GM12865 (cell line): Measurements from ENCODE around the gene ARHGAP12.

Experiments used
- DNase-seq: peaks from one replicate; pipeline ENCODE4 v3.0.0; 2010; ENCODE audit warnings: low read depth
- H3K4me3 ChIP-seq: 2 replicates; pipeline ENCODE4 v1.5.1; 2011; ENCODE audit warnings: mild to moderate bottlenecking, low read depth, low read length, control low read depth
- TF ChIP-seq, protein P1 (sequence below): IDR thresholded peaks from 2 replicates; pipeline ENCODE4 v1.5.1; 2011; ENCODE audit warnings: low read length, control low read depth, low read depth, inconsistent platforms; ENCODE audit not compliant: insufficient read depth; ENCODE audit errors: missing control alignments

Gene ARHGAP12

DNA sequence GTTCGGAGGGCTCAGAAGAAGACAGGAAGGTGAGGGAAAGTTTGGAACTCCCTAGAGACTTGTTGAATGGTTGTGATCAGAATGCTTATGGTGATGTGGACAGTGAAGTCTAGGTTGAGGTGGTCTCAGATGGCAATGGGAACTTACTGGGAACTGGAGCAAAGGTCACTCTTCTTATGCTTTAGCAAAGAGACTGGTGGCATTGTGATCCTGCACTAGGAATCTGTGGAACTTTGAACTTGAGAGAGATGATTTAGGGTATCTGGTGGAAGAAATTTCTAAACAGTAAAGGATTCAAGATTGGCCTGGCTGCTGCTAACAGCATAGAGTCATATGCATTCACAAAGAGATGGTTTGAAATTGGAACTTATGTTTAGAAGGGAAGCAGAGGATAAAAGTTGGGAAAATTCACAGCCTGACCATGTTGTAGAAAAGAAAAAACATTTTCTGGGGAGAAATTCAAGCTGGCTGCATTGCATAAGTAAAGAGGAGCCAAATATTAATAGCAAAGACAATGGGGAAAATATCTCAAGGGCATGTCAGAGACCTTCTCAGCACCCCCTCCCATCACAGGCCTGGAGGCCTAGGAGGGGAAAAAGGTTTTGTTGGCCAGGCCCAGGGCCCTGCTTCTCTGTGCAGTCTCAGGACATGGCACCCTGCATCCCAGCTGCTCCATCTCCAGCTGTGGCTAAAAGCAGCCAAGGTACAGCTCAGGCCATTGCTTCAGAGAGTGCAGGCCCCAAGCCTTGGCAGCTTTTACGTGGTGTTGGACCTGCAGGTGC, 26.0 kb upstream of the ARHGAP12 start:
- TF ChIP-seq, protein P1, sequence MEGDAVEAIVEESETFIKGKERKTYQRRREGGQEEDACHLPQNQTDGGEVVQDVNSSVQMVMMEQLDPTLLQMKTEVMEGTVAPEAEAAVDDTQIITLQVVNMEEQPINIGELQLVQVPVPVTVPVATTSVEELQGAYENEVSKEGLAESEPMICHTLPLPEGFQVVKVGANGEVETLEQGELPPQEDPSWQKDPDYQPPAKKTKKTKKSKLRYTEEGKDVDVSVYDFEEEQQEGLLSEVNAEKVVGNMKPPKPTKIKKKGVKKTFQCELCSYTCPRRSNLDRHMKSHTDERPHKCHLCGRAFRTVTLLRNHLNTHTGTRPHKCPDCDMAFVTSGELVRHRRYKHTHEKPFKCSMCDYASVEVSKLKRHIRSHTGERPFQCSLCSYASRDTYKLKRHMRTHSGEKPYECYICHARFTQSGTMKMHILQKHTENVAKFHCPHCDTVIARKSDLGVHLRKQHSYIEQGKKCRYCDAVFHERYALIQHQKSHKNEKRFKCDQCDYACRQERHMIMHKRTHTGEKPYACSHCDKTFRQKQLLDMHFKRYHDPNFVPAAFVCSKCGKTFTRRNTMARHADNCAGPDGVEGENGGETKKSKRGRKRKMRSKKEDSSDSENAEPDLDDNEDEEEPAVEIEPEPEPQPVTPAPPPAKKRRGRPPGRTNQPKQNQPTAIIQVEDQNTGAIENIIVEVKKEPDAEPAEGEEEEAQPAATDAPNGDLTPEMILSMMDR = no peak

DNA sequence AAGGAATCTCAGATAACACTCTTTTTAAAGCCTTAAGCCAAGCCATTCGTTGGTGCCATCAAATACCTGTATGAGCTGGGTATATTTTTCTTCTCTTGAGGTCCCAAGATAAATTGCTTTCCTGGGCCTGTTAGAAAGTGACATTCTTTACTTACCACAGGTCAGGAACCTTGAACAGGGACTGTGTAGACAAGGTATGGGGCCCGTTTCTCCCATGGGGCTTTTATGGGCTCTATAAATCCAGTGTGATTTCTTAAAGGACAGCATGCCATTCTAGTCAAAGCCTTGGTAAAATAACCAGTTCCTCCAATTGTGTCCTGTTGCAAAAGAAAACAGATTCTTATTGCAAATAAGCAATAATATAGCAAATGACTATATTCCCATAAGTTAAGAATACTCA, 24.8 kb upstream of the ARHGAP12 start:
- DNase-seq = no peak
- no peak overlapping the region for H3K4me3 ChIP-seq
- TF ChIP-seq, protein P1 = no peak

More for the DNA sequence above, 26.0 kb upstream of the ARHGAP12 start:
- no peak overlapping the region for H3K4me3 ChIP-seq
- DNase-seq = no peak

DNA sequence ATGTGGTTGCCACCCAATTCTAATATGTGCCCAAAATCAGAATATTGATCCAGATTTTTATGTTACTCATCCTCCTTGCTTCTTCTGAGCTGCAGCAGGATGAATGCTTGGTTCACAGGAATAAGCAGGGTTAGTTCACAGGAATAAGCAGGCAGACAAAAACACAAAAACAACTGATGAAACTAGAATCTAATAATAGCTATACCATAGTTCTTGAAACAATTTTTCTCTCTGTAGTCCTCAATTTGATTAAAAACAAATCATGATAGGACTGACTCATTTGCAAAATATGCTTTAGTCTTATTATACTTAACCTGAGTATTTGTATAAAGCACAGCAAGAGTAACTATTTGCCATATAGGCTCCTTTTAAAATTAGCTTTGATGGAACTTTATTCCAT, 24.4 kb upstream of the ARHGAP12 start:
- DNase-seq = no peak
- TF ChIP-seq, protein P1 = no peak
- H3K4me3 ChIP-seq = no peak overlapping the region

DNA sequence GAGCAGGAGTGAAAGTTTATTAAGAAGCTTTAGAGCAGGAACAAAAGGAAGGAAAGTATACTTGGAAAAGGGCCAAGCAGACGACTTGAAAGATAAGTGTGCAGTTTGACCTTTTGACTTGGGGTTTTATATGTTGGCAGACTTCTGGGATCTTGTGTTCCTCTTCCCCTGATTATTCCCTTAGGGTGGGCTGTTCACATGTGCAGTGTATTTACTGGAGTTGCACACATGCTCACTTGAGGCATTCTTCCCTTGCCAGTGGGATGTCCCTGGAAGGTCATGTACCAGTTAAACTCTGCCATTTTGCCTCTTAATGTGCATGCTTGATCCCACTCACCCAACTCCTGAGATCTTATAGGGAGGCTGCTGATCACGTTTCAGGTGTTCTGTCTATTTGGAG, 23.4 kb upstream of the ARHGAP12 start:
- no peak for DNase-seq
- TF ChIP-seq, protein P1 = no peak
- no peak overlapping the region for H3K4me3 ChIP-seq

DNA sequence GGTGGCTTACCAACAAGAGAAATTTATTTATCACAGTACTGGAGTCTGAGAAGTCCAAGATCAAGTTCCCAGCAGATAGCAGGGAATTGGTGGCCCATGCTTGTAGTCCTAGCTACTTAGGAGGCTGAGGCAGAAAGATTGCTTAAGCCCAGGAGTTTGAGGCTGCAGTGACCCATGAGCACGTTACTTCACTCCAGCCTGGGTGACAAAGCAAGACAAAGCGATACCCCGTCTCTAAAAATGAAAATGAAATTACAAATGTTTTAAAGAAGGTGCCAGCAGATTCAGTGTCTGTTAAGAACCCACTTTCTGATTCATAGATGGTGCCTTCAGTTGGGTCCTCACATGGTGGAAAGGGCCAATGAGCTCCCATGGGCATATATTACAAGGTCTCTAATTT, 20.6 kb upstream of the ARHGAP12 start:
- no peak for DNase-seq
- no peak overlapping the region for H3K4me3 ChIP-seq
- TF ChIP-seq, protein P1 = no peak

DNA sequence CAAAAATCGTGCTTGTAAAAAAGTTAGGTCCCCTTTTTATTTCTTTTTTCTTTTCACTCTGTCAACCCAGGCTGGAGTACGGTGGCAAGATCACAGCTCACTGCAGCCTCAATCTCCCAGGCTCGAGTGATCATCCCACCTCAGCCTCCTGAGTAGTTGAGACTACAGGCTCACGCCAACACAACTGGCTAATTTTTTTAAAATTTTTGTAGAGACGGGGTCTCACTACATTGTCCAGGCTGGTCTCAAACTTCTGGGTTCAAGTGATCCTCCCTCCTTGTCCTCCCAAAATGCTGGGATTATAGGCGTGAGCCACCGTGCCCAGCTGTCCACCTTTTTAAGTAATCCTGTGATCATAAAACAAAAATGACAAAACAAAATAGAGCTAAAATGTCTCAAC, 19.4 kb upstream of the ARHGAP12 start:
- DNase-seq = no peak
- H3K4me3 ChIP-seq = no peak overlapping the region

More for the DNA sequence above, 19.4 kb upstream of the ARHGAP12 start:
- TF ChIP-seq, protein P1 = no peak
